Activated gamma-delta T cell (primary cell): ENCODE data around the gene ADRA2C.

Experiments used
- DNase-seq: peaks from one replicate; lab custom pipeline; 2025; lab: John Stamatoyannopoulos, UW

ADRA2C gene

DNA sequence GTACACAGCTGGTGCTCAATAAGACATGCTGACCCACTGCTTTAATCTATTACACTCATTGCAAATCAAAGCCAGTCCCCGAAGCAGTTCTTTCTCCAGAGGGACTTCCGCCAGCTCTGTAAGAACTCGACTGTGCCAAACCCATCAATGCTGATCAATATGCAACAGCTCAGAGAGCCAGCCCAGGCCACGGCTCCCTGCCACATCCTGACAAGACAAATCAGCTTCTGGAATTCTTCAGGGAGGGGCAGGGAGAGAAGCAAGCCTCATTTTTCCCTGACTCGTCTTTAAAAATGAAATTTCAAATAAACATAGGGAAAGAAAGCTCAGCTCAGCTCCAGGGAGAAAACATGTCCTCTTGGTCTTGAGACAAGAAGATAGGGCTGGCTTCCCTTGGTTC is 5.3 kb upstream of the ADRA2C start:
- no peak for DNase-seq

- no peak for DNase-seq
Observed at GRCh38 chr4:3762264-3762663, 3.9 kb upstream of the ADRA2C start.

DNA sequence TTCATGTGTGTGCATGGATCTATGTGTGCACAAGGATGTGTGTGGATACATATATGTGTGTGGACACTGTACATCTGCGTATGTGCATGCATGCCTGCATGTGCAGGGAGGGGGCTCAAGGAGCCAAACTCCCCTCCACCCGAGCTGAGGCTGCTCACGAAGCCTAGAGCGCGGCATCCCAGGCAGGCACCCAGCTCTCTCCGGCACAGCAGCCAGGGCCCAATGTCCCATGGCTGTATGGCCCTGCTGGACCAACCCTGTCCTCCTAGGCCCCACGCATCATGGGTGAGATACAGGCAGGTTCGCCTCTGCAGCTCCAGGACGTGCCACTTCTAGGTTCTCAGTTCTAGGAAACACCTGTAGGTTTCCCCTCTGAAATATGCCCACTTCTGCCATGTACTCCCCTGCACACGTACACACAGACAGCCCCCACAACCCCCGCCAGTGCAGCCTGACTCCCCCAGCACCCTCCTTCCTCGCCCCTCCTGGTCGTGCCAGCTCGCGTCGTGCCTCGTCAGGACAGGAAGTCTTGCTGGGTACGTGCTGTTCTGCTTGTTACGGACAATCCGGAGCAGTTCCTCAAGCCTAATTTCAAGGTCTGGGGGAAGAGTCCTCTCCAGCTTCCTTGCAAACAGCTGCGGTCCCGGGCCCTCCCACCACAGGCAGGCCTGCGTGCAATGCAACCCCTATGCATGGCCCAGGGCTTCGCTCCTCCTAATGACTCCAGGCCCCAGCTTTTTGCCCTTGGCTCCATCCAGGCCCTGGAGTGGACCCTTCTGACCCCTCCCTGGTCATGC is 3.2 kb upstream of the ADRA2C start:
- no peak for DNase-seq

GRCh38 chr4:3765271-3766035 is 732 bp upstream of the ADRA2C start:
- no peak for DNase-seq

DNA sequence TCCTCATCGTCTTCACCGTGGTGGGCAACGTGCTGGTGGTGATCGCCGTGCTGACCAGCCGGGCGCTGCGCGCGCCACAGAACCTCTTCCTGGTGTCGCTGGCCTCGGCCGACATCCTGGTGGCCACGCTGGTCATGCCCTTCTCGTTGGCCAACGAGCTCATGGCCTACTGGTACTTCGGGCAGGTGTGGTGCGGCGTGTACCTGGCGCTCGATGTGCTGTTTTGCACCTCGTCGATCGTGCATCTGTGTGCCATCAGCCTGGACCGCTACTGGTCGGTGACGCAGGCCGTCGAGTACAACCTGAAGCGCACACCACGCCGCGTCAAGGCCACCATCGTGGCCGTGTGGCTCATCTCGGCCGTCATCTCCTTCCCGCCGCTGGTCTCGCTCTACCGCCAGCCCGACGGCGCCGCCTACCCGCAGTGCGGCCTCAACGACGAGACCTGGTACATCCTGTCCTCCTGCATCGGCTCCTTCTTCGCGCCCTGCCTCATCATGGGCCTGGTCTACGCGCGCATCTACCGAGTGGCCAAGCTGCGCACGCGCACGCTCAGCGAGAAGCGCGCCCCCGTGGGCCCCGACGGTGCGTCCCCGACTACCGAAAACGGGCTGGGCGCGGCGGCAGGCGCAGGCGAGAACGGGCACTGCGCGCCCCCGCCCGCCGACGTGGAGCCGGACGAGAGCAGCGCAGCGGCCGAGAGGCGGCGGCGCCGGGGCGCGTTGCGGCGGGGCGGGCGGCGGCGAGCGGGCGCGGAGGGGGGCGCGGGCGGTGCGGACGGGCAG is 792 bp downstream of the ADRA2C start:
- no peak for DNase-seq

- DNase-seq = no peak
Observed at GRCh38 chr4:3767570-3768288, 1.5 kb downstream of the ADRA2C start.

DNA sequence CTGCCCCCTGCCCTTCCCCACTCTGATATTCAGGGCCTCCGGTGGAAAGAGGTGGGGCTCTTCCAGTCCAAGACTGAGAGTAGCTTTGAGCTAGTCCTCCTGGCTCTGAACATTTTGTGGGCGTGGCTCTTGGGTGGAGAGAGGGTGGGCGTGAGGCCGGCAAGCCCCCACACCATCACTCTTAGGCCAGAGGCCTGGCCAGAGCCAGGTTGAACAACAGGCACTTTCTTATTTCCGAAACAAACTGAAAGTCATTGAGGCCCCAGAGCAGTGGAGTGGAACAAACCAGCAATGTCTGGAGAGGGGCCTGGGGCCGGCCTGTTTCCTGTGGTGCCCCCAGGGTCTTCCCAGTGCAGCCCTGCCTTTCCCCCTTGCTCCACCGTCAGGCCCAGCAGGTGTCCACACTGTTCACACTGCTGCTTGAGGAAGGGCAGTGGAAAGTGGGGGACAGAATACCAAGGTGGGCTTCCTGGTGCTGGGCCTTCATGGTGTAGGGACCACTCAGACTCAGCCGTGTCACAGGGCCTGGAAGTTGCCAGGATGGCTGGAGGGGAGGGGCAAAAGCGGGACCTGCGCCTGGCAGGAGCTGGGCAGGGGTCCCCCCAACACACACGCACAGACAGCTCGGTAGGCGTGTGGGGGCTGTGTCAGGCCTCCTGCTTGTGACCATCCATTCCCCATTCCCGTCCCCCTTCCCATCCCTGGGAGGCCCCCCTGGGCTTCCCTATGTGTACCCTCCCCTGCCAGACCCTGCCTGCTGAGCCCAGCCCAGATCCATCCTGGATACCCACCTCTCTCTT is 2.9 kb downstream of the ADRA2C start:
- no peak for DNase-seq

DNA sequence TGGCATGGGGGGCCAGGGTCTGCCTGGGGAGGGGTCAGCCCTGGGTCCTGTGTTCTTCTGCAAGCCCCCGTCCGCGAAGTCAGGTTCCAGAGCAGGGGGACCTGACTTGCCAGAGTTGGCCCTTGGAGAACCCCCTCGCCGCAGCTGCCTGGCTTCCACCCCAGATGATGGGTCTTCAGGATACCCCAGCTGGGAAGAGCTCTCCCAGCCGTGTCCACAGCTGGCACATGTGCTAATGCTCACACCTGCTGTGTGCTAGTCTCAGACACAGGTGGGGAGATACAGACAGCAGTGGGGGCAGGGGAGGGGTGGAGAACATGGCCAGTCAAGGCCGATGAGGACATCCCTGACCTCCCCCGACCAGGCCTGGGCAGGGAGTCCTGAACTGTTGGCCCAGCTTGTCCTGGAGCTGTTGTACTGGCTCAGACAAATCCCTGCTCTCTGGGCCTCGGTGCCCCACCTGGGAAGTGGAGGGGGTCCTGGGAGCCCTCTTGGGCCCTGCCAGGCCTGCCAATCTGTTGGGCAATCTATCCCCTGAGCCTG is 3.5 kb downstream of the ADRA2C start:
- DNase-seq = no peak

DNA sequence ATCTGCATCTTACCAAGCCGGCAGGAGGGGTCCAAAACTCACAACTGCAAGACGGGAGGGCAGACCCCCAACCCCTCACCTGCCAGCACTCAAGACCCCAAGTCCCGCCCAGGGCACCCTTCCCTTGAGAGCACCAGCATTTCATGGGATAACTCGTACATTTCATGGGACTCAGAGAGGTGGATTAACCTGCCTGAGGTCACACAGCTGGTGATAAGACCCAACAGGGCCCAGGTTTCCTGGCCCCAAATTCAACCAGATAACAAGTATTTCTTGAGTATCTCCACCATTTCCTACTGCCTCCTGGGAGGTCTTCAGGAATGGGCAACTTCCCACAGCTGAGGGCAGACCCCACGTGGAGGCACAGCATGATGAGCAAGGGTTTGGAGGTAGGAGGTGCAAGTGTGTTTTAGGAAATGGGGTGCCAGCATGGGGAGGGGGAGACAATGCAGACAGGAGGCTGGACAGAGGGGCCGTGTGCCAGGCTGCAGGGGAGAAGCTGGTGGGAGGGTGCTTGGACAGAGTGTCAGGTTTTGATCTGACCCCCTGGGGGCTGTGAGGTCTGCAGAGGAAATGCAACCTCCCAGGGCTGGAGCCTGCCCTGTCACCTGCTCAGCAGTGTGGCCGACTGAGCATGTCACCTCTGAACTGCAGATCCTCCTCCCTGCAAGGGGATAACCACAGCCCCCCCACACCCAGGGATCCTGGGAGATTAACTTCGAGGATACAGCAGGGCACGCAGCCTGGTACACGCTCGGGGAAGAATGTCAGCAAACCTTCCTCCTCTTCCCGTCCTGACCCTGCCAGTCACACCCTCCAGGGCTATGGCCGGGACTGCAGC is 4.4 kb downstream of the ADRA2C start:
- no peak for DNase-seq

DNA sequence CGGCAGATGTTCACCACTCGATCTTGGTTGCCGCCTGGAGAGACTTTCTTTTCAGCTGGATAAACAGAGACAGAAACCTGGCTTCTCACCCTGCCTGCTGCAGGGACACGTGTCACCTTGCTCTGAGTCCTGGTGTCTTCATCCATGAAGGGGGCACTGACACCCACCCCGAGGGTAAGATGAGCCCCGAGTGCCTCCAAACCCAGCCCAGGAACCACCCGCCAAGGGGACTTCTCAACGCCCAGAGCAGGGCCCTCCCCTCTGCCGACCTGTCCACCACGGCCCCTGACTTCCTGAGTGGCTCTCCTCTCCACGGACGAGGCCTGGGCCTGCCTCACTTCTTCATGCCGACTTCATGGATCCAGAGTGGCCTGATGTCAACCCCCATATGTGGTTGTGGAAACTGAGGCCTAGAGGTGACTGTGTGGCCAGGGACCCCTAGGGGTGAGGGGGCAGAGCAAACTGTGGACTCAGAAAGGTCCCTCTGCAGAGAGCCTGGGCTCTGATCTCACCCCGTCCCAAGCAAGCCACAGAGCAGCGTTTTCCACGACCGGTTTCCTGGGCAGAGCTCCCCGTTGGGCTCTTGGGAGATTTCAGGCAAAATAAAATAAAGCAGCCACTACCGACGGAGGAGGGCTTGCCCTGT is 5.1 kb downstream of the ADRA2C start:
- no peak for DNase-seq

DNA sequence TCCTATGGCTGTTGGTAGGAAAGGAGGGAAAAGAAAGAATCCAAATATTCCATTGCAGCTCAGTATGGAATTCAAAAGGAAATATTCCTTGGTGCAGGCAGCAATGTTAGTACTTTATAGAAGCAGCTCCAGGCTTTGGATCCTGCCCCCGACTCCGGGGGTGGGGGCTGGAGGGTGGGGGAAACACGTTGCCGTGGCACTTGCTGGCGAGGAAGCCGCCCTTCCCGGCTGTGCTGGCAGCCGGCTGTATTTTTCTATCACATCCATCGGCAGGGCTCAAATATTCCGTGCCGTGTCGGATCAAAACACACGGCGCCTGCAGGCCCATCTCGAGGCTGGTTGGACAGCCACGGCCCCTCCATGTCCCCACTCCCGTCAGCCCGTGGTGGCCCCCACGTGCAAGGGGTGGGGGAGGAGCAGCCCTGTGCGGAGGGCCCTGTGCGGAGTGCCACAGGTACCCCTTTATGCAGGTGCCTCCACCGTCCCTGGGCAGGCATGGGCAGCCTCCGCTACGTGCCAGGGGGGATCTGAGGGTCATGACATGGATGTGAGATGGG is 5.8 kb downstream of the ADRA2C start:
- no peak for DNase-seq

GRCh38 chr4:3772632-3773031 is 6.4 kb downstream of the ADRA2C start:
- DNase-seq = no peak

DNA sequence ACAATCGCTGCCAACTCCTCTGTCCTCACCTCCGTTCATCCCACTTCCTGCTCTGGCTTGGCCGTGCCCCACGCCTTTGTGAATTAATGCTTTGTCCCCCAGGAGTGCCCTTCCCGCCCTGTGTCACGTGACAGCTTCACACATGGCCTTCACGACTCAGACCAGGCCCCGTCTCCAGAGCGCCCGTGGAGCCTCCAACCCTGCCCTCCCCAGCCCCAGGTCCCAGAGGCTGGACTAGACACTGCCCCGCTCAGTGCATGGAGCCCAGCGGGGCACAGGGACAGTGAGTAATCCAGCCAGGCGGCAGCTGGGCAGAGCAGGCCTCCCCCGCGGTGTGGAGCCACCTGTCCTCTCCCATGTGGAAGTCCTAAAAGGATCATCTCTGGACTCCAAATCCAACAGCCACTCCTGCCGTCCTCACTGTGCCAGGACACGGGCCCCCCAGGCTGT is 7.4 kb downstream of the ADRA2C start:
- DNase-seq = no peak

DNA sequence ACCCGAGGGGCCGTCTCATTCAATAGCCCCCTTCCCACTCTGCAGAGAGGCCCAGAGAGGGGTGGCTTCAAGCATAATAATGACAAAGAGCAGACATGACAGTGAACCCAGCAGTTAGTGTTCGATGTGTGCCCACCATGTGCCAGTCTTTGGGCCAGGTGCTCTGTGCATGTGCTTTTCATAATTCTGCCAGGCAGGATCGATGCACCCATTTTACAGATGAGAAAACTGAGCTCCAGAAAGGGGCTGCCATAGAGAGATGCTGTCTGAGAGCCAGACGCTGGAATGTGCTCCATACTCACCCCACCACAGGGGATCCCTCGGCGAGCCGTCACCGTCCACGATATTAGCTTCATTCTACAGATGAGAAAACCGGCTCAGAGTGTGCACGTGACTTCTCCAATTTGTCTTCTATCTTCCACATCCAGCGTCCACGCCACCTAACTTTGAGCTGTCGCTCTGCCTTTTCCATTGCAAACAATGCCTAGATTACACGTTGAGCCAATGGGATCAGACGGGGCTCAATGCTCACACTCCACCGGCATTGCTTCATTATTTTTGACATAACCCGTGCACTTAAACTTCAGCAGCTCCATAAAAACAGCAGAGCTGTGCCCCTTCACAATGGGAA is 8.2 kb downstream of the ADRA2C start:
- no peak for DNase-seq

- no peak for DNase-seq
Observed at GRCh38 chr4:3775005-3775404, 8.8 kb downstream of the ADRA2C start.

DNA sequence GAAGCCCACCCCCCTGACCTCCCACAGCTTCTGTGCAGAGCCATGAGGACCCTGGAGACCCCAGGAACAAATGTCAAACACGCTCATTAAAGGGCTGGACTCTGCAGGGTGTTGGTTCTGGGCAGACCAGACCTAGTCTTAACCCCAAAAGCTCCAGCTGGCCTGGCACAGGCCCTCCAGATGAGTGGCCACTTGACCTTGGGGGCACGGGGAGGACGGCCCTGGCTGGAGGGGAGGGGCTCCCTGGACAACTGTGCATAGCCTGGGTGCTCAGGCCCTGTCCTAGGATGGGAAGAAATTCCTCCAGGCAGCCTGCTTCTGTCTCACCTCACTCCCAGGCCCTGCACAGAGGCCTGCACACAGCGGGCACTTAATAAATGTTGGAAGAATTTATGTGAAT is 9.4 kb downstream of the ADRA2C start:
- no peak for DNase-seq

GRCh38 chr4:3776166-3777032 is 10.2 kb downstream of the ADRA2C start:
- no peak for DNase-seq

GRCh38 chr4:3777033-3777390 is 10.8 kb downstream of the ADRA2C start:
- DNase-seq = no peak
